HEK293T (cell line): ENCODE results near the gene C3orf52.

ENCODE experiments used
- ARNT ChIP-seq: fragments of 450-650 bp; IDR thresholded peaks from 2 replicates; pipeline ENCODE4 v1.6.1; 2017; ENCODE audit warnings: mild to moderate bottlenecking
- BHLHE40 ChIP-seq: fragments of 450-650 bp; IDR thresholded peaks from 2 replicates; pipeline ENCODE4 v1.6.1; 2016; ENCODE audit warnings: mild to moderate bottlenecking, moderate library complexity, borderline replicate concordance
- CTBP1 ChIP-seq: fragments of 450-650 bp; IDR thresholded peaks from 2 replicates; pipeline ENCODE4 v1.6.1; 2016; ENCODE audit warnings: borderline replicate concordance
- ELF4 ChIP-seq: fragments of 450-650 bp; IDR thresholded peaks from 2 replicates; pipeline ENCODE4 v1.6.1; 2017; ENCODE audit warnings: antibody characterized with exemption
- FOXA1 ChIP-seq: fragments of 450-650 bp; IDR thresholded peaks from 2 replicates; pipeline ENCODE4 v1.6.1; 2016; ENCODE audit warnings: mild to moderate bottlenecking
- FOXK2 ChIP-seq: fragments of 450-650 bp; IDR thresholded peaks from 2 replicates; pipeline ENCODE4 v1.6.1; 2016; ENCODE audit warnings: mild to moderate bottlenecking
- FOXM1 ChIP-seq: fragments of 450-650 bp; IDR thresholded peaks from 2 replicates; pipeline ENCODE4 v1.6.1; 2017; ENCODE audit warnings: mild to moderate bottlenecking, borderline replicate concordance
- HDGF ChIP-seq: fragments of 450-650 bp; IDR thresholded peaks from 2 replicates; pipeline ENCODE4 v1.6.1; 2017; ENCODE audit warnings: antibody characterized with exemption, borderline replicate concordance
- L3MBTL2 ChIP-seq: fragments of 450-650 bp; conservative IDR thresholded peaks from 2 replicates; pipeline ENCODE4 v1.6.1; 2016; ENCODE audit warnings: mild to moderate bottlenecking
- LEF1 ChIP-seq: fragments of 450-650 bp; IDR thresholded peaks from 2 replicates; pipeline ENCODE4 v1.6.1; 2017; ENCODE audit warnings: mild to moderate bottlenecking, borderline replicate concordance
- NFRKB ChIP-seq: fragments of 450-650 bp; IDR thresholded peaks from 2 replicates; pipeline ENCODE4 v1.6.1; 2016; ENCODE audit warnings: mild to moderate bottlenecking, moderate library complexity
- SP1 ChIP-seq: fragments of 450-650 bp; IDR thresholded peaks from 2 replicates; pipeline ENCODE4 v1.6.1; 2017
- SUZ12 ChIP-seq: fragments of 450-650 bp; IDR thresholded peaks from 2 replicates; pipeline ENCODE4 v1.6.1; 2016; ENCODE audit warnings: mild to moderate bottlenecking
- ZNF384 ChIP-seq: fragments of 450-650 bp; IDR thresholded peaks from 2 replicates; pipeline ENCODE4 v1.6.1; 2016

- TF ChIP-seq FOXA1 = no peak
- no peak for TF ChIP-seq ARNT
- no peak for TF ChIP-seq FOXK2
- no peak for TF ChIP-seq SUZ12
- no peak for TF ChIP-seq L3MBTL2
- no peak for TF ChIP-seq BHLHE40
- TF ChIP-seq FOXM1 = no peak
- no peak for TF ChIP-seq NFRKB
- no peak for TF ChIP-seq LEF1
- no peak for TF ChIP-seq SP1
- no peak for TF ChIP-seq ELF4
- no peak for TF ChIP-seq CTBP1
- TF ChIP-seq HDGF = no peak
- TF ChIP-seq ZNF384 = no peak
Observed at GRCh38 chr3:112086875-112087524, 811 bp downstream of the C3orf52 start.
